ENCODE measurements around the gene TMEM200A. TPM values are rescaled to one million over a fixed set of nuclear protein-coding genes. Genes with fewer than 3 reads are reported as not detected.

Gene TMEM200A
- total and polyA plus RNA-seq, 2 experiments from 2014 or later: 23.0 to 32.9 TPM

DNA sequence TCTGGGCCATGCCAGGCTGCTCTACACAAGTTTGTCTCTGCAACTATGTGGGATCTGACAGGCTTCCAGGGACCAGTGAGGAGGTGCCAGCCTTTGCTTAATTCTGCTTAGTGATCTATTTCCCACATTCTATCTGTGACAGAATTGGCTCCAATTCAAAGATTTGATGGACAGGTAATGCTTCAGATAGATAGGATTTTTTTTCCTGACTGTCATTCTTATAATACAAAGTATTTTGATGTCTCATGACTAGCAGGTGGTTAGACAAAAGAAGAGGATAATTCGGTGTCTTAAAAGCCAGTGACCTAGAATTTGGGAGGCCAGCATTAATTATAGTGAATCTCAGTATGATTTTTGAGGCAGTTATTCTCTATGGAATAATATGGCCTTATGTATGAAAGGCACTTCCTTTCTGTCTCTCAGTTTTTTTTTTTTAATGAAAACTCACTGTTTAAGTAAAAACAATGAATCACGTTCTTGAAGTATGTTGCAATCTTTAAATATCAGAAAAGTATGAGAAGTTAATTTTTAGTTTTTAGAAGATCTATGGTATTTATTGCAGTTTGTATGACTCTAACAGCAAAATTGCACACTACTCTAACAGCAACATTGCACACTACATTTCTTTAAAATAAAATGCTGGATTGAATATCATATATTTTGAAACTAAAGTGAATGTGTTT is 43.7 kb downstream of the TMEM200A start:
- Histone ChIP-seq H3K36me3 (replicated peaks; ENCODE audit: insufficient read depth, low read depth) (no peaks in the 10 kb centered on the region), H3K27ac (no peak overlapping the region), H3K27me3 (no peaks in the 10 kb centered on the region), H3K4me2 (no peak overlapping the region), H3K4me3 (no peak overlapping the region), H3K9me2 (replicated peaks; ENCODE audit: insufficient read depth) (no peaks in the 10 kb centered on the region), H3K9me3 (ENCODE audit: low read depth) (no peaks in the 10 kb centered on the region), H3K4me1 (ENCODE audit: insufficient read depth) (no peaks in the 10 kb centered on the region), H3K79me2 (peaks cover 51% of the 10 kb centered on the region), H4K20me1 (ENCODE audit: insufficient read depth, poor library complexity, severe bottlenecking) (no peaks in the 10 kb centered on the region), H2AFZ (no peak overlapping the region)
- no peak for DNase-seq (ENCODE audit: low spot score)
- TF ChIP-seq, protein P1, sequence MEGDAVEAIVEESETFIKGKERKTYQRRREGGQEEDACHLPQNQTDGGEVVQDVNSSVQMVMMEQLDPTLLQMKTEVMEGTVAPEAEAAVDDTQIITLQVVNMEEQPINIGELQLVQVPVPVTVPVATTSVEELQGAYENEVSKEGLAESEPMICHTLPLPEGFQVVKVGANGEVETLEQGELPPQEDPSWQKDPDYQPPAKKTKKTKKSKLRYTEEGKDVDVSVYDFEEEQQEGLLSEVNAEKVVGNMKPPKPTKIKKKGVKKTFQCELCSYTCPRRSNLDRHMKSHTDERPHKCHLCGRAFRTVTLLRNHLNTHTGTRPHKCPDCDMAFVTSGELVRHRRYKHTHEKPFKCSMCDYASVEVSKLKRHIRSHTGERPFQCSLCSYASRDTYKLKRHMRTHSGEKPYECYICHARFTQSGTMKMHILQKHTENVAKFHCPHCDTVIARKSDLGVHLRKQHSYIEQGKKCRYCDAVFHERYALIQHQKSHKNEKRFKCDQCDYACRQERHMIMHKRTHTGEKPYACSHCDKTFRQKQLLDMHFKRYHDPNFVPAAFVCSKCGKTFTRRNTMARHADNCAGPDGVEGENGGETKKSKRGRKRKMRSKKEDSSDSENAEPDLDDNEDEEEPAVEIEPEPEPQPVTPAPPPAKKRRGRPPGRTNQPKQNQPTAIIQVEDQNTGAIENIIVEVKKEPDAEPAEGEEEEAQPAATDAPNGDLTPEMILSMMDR (IDR thresholded peaks at IDR 0.05; ENCODE audit: poor library complexity): no peak
- no peak for TF ChIP-seq EZH2phosphoT487 (IDR thresholded peaks at IDR 0.05; ENCODE audit: low read depth, severe bottlenecking, unreplicated experiment)
- no peak for TF ChIP-seq EZH2 (IDR thresholded peaks at IDR 0.05; ENCODE audit: borderline replicate concordance)
- 84% methylated on average over 2 of the region's 2 CpGs for WGBS (ENCODE audit: low lambda C conversion rate, missing lambda C conversion rate)

- Histone ChIP-seq H3K4me3 (no peak overlapping the region), H3K9me3 (ENCODE audit: low read depth) (no peaks in the 10 kb centered on the region), H2AFZ (no peak overlapping the region), H3K79me2 (peaks cover 42% of the 10 kb centered on the region), H3K4me2 (no peak overlapping the region), H4K20me1 (ENCODE audit: insufficient read depth, poor library complexity, severe bottlenecking) (no peaks in the 10 kb centered on the region), H3K4me1 (ENCODE audit: insufficient read depth) (no peaks in the 10 kb centered on the region), H3K27ac (no peak overlapping the region), H3K36me3 (replicated peaks; ENCODE audit: insufficient read depth, low read depth) (no peaks in the 10 kb centered on the region), H3K27me3 (no peaks in the 10 kb centered on the region), H3K9me2 (replicated peaks; ENCODE audit: insufficient read depth) (no peaks in the 10 kb centered on the region)
- 89% methylated on average over 2 of the region's 2 CpGs for WGBS (ENCODE audit: low lambda C conversion rate, missing lambda C conversion rate)
- DNase-seq (ENCODE audit: low spot score): no peak
- TF ChIP-seq EZH2phosphoT487 (IDR thresholded peaks at IDR 0.05; ENCODE audit: low read depth, severe bottlenecking, unreplicated experiment) (no peak), EZH2 (IDR thresholded peaks at IDR 0.05; ENCODE audit: borderline replicate concordance) (no peak)
- TF ChIP-seq, protein P1 (IDR thresholded peaks at IDR 0.05; ENCODE audit: poor library complexity): no peak
Measured at GRCh38 chr6:130411481-130411880, 45.7 kb downstream of the TMEM200A start.

- Histone ChIP-seq H3K27me3 (no peaks in the 10 kb centered on the region), H3K9me3 (ENCODE audit: low read depth) (no peaks in the 10 kb centered on the region), H3K79me2 (peaks cover 39% of the 10 kb centered on the region), H3K4me2 (no peak overlapping the region), H4K20me1 (ENCODE audit: insufficient read depth, poor library complexity, severe bottlenecking) (no peaks in the 10 kb centered on the region), H3K9me2 (replicated peaks; ENCODE audit: insufficient read depth) (no peaks in the 10 kb centered on the region), H3K27ac (no peak overlapping the region), H2AFZ (no peak overlapping the region), H3K4me1 (ENCODE audit: insufficient read depth) (no peaks in the 10 kb centered on the region), H3K4me3 (no peak overlapping the region), H3K36me3 (replicated peaks; ENCODE audit: insufficient read depth, low read depth) (no peaks in the 10 kb centered on the region)
- TF ChIP-seq, protein P1 (IDR thresholded peaks at IDR 0.05; ENCODE audit: poor library complexity): no peak
- TF ChIP-seq EZH2 (IDR thresholded peaks at IDR 0.05; ENCODE audit: borderline replicate concordance) (no peak), EZH2phosphoT487 (IDR thresholded peaks at IDR 0.05; ENCODE audit: low read depth, severe bottlenecking, unreplicated experiment) (no peak)
- WGBS (ENCODE audit: low lambda C conversion rate, missing lambda C conversion rate): 91% methylated on average over 1 of the region's 1 CpG
- no peak for DNase-seq (ENCODE audit: low spot score)
Measured at GRCh38 chr6:130412556-130413290, 46.9 kb downstream of the TMEM200A start.
